RWPE1 (cell line): ENCODE measurements around the gene CTSA.

ENCODE experiments used
- CTCF ChIA-PET: fragments of 350-600 bp; sonication (Branson Sonifier 250); formaldehyde crosslinking; extraction: SDS; loops from one replicate; lab custom pipeline; 2021; lab: Yijun Ruan, JAX
- POLR2A ChIA-PET: fragments of 400-600 bp; formaldehyde crosslinking; extraction: SDS; loops from one replicate; lab custom pipeline; 2020; ENCODE audit warnings: antibody characterized with exemption; ENCODE audit not compliant: low non-redundant PET; lab: Yijun Ruan, JAX
- DNase-seq: peaks from one replicate; pipeline ENCODE4 v3.0.0; 2012; ENCODE audit warnings: low spot score
- H3K27ac ChIP-seq: fragments of 450-650 bp; 2 replicates; pipeline ENCODE4 v1.5.1; 2017
- TF ChIP-seq, protein P1 (sequence below): fragments of 450-650 bp; conservative IDR thresholded peaks from 2 replicates; pipeline ENCODE4 v1.5.1; 2017; ENCODE audit warnings: low read depth, mild to moderate bottlenecking

The CTSA gene

DNA sequence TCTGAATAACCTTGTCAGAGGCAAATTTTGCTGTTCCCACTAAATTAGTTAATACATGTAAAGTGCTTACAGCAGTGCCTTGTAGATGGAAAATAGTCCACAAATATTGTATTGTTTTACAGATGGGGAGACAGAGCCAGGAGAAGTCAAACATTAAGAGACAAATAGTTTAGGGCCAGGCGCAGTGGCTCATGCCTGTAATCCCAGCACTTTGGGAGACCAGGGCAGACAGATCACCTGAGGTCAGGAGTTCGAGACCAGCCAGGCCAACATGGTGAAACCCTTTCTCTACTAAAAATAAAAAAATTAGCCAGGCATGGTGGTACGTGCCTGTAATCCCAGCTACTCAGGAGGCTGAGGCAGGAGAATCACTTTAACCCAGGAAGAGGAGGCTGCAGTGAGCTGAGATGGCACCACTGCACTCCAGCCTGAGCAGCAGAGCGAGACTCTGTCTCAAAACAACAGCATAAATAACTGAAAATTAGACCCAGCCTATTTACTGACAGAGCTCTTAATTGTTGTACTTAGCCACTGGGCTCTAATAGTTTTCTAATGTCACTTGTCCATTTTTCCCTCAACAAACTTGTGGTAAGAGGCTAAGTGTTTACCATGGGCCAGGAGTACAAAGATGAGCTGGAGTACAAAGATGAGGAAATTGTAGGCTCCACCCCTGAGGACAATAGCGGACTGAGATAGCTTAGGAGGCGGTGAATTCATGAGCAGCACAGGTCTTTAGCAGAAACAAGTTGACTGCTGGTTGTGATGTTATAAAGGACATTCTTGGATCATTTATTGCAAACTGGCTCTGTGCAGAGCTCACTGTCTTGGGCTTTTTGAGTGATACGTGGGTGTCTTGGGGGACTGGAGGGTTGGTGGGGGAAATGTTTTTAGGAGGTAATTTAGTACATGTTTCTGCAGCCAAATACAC lies 27.3 kb upstream of the CTSA start:
- H3K27ac ChIP-seq: no peak overlapping the region
- ChIA-PET POLR2A (no interaction called here), CTCF (interaction anchor here (0.5 to 0.7 kb wide), 4 partner anchors 24 to 793 kb away, joined by 3 to 4 read pairs (median 4); partner anchors contain the start of gene SPATA25)
- DNase-seq: no peak
- TF ChIP-seq, protein P1, sequence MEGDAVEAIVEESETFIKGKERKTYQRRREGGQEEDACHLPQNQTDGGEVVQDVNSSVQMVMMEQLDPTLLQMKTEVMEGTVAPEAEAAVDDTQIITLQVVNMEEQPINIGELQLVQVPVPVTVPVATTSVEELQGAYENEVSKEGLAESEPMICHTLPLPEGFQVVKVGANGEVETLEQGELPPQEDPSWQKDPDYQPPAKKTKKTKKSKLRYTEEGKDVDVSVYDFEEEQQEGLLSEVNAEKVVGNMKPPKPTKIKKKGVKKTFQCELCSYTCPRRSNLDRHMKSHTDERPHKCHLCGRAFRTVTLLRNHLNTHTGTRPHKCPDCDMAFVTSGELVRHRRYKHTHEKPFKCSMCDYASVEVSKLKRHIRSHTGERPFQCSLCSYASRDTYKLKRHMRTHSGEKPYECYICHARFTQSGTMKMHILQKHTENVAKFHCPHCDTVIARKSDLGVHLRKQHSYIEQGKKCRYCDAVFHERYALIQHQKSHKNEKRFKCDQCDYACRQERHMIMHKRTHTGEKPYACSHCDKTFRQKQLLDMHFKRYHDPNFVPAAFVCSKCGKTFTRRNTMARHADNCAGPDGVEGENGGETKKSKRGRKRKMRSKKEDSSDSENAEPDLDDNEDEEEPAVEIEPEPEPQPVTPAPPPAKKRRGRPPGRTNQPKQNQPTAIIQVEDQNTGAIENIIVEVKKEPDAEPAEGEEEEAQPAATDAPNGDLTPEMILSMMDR: no peak

DNA sequence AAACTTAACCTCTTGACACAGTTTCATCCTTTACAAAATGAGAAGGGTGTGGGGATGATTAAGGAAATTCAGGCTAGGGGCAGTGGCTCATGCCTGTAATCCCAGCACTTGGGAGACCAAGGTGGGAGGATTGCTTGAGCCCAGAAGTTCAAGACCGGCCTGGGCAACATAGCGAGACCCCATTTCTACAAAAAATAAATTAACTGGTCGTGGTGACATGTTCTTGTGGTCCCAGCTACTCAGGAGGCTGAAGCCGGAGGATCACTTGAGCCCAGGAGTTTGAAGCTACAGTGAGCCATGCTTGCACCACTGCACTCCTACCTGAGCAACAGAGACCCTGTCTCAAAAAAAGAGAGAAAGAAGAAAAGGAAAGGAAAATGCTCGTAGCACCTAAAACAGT lies 24.7 kb upstream of the CTSA start:
- DNase-seq: no peak
- TF ChIP-seq, protein P1: no peak
- H3K27ac ChIP-seq: no peak overlapping the region
- POLR2A ChIA-PET: interaction anchor here (0.8 kb wide), 1 partner anchor 8 kb away, joined by 3 read pairs; no protein-coding TSS in a partner anchor
- CTCF ChIA-PET: no interaction called here

DNA sequence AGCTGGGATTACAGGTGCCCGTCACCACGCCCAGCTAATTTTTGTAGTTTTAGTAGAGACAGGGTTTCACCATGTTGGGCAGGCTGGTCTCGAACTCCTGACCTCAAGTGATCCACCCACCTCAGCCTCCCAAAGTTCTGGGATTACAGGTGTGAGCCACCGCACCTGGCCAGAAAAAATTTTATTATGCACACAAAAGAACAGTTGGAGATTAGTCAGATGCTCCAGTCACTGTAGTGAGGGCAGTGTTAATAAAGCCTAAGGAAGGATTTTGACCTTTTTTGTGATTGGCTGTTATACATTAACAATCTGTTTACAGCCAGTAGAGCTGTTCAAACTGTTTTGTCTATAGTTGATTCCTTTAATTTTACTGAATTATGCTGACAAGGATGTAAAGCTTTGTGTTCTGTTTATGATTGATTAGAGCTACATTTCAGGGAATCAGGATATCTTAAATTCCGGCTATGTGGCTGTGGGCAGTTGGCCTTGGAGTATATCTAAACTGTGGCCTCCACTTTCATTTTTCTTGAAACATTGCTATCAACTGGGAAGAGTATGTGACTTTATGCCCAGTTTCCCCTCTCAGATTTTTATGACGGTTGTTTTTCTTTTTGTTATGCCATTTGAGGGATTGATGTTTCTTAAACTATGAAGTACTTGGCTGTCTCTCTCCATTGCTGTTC lies 23.9 kb upstream of the CTSA start:
- ChIA-PET POLR2A (interaction anchor here (0.8 kb wide), 1 partner anchor 9 kb away, joined by 3 read pairs; no protein-coding TSS in a partner anchor), CTCF (interaction anchor here (0.6 to 0.7 kb wide), 3 partner anchors 25 to 551 kb away, joined by 3 to 7 read pairs (median 3); no protein-coding TSS in a partner anchor)
- H3K27ac ChIP-seq: peak overlapping the region; percentile 35; the same call in 1 of the 2 replicates
- DNase-seq: no peak
- TF ChIP-seq, protein P1: no peak

DNA sequence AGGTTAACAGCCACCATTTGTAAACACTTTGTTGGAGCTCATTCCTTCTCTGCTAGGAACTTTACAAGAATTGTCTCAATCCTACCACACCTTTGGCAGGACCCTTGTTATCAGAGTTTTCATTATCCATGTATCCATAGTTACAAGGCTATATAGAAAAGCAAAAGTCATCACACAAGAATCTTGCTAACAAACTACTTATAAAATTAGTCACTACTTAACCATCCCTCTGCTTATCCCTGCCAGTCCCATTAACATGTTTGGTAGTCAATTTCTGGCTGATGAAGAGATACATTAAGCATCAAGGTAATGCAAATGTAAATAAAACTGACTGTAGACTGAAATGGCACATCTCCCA lies 23.3 kb upstream of the CTSA start:
- H3K27ac ChIP-seq: no peak overlapping the region

DNA sequence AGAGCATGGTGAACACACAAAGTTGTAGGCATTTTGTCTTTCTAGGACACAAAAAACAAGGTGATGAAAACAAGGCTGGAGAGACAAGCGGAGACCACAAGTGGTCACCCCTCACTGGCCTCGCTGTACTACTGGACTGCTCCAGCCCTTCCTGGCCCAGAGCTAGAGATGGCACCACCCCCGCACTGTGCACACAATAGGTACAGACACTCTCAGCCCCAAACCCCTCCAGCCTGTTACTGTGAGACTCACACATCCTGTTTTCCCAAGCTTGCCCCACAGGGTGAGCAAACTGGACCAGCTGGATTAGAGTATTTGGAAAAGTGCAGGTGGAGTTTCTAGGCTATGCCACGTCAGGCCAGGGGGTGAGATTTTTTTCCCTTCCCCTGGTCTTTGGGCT lies 18.5 kb upstream of the CTSA start:
- ChIA-PET POLR2A (interaction anchor here (1.0 kb wide), 1 partner anchor 8 kb away, joined by 3 read pairs; the partner anchor contains the start of gene ZSWIM1), CTCF (interaction anchor here (0.6 to 1.2 kb wide), 4 partner anchors 15 to 829 kb away, joined by 3 to 7 read pairs (median 3); no protein-coding TSS in a partner anchor)
- H3K27ac ChIP-seq: no peak overlapping the region
- DNase-seq: no peak
- TF ChIP-seq, protein P1: no peak

More for the DNA sequence above, 23.3 kb upstream of the CTSA start:
- ChIA-PET POLR2A (interaction anchor here (0.6 kb wide), 1 partner anchor 11 kb away, joined by 3 read pairs; no protein-coding TSS in a partner anchor), CTCF (interaction anchor here (0.6 to 0.7 kb wide), 2 partner anchors 53 to 498 kb away, joined by 3 to 7 read pairs; no protein-coding TSS in a partner anchor)
- TF ChIP-seq, protein P1: no peak
- DNase-seq: peak; percentile 89
